Glomerular visceral epithelial cell (primary cell): ENCODE measurements around the gene TMEM123.
A peak's percentile ranks its signal among the peaks of the same experiment; 100 is the strongest.

Experiments
- DNase-seq: peaks from one replicate; pipeline ENCODE4 v3.0.0-alpha.2; 2016; ENCODE audit errors: extremely low spot score

TMEM123 gene

GRCh38 chr11:102452461-102453301, at the start of gene TMEM123:
Gene TMEM123 (minus strand): TSS chr11:102452765. CDS start chr11:102452623, 142 bp downstream.
- peak; percentile 77 for DNase-seq

- DNase-seq = no peak
Measured at GRCh38 chr11:102500829-102501228, 48.3 kb upstream of the TMEM123 start.

- DNase-seq = no peak
Measured at GRCh38 chr11:102499931-102500330, 47.4 kb upstream of the TMEM123 start.

GRCh38 chr11:102499151-102499550, 46.6 kb upstream of the TMEM123 start:
- DNase-seq = no peak

- no peak for DNase-seq
Measured at GRCh38 chr11:102497061-102497460, 44.5 kb upstream of the TMEM123 start.

- peak; percentile 75 for DNase-seq
Measured at GRCh38 chr11:102495161-102496042, 42.8 kb upstream of the TMEM123 start.

- peak; percentile 37 for DNase-seq
Measured at GRCh38 chr11:102494216-102494615, 41.7 kb upstream of the TMEM123 start.

GRCh38 chr11:102493524-102493923, 41.0 kb upstream of the TMEM123 start:
- DNase-seq = no peak

GRCh38 chr11:102491969-102492368, 39.4 kb upstream of the TMEM123 start:
- DNase-seq = no peak

GRCh38 chr11:102489186-102490145, 36.9 kb upstream of the TMEM123 start:
- DNase-seq = no peak

GRCh38 chr11:102488208-102488607, 35.6 kb upstream of the TMEM123 start:
- DNase-seq = no peak

- DNase-seq = no peak
Measured at GRCh38 chr11:102487214-102487613, 34.6 kb upstream of the TMEM123 start.

- DNase-seq = no peak
Measured at GRCh38 chr11:102486584-102486983, 34.0 kb upstream of the TMEM123 start.

- DNase-seq = no peak
Measured at GRCh38 chr11:102485095-102485722, 32.6 kb upstream of the TMEM123 start.

GRCh38 chr11:102482433-102482832, 29.9 kb upstream of the TMEM123 start:
- DNase-seq = no peak

GRCh38 chr11:102479733-102480132, 27.2 kb upstream of the TMEM123 start:
- DNase-seq = no peak

- DNase-seq = no peak
Measured at GRCh38 chr11:102478673-102479299, 26.2 kb upstream of the TMEM123 start.

GRCh38 chr11:102476812-102477211, 24.2 kb upstream of the TMEM123 start:
- peak; percentile 34 for DNase-seq

GRCh38 chr11:102476069-102476468, 23.5 kb upstream of the TMEM123 start:
- no peak for DNase-seq

- DNase-seq = no peak
Measured at GRCh38 chr11:102473543-102473942, 21.0 kb upstream of the TMEM123 start.

- no peak for DNase-seq
Measured at GRCh38 chr11:102472127-102472526, 19.6 kb upstream of the TMEM123 start.
